Raji (cell line): Measurements from ENCODE around the gene AICDA.
A peak's percentile ranks its signal among the peaks of the same experiment; 100 is the strongest.

Source experiments
- POLR2A ChIP-seq: IDR thresholded peaks from 2 replicates; pipeline ENCODE4 v1.6.1; 2011; ENCODE audit warnings: low read depth, low read length, control low read depth; ENCODE audit not compliant: insufficient read depth

The AICDA gene

DNA sequence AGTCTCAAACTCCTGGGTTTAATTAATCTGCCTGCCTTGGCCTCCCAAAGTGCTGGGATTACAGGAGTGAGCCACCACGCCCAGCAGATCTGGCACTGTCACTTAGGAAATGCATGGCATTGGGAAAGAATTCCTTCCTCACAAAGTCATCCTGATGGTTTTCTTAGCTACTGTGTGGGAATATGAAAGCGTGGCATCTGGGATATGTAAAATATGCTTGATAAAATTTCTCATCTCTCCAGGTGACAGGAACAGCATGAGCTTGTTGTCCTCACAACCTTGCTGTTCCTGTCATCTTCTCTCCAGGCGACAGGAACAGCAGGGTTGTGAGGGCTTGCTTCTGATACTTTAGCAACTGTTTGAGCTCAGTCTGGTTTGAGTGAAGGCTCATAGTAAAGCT is 16.1 kb upstream of the AICDA start:
- TF ChIP-seq POLR2A = no peak

DNA sequence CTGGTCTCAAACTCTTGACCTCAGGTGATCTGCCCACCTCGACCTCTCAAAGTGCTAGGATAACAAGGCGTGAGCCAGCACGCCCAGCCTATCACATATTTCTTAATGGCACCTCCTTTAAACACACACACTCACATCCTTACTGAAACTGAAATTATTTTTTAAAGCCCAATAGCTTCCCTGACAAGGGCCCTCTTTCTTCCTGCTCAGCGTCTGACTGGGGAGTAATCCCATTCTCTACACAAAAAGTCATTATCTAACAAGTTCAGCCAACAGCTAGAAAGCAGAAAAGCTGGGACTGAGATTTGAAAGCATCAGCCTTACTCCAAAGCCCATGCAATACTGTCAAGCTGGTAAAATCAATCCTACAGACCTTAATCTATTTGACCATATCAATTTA is 10.0 kb upstream of the AICDA start:
- TF ChIP-seq POLR2A = no peak

- no peak for TF ChIP-seq POLR2A
Measured at GRCh38 chr12:8615206-8615605, 2.5 kb upstream of the AICDA start.

DNA sequence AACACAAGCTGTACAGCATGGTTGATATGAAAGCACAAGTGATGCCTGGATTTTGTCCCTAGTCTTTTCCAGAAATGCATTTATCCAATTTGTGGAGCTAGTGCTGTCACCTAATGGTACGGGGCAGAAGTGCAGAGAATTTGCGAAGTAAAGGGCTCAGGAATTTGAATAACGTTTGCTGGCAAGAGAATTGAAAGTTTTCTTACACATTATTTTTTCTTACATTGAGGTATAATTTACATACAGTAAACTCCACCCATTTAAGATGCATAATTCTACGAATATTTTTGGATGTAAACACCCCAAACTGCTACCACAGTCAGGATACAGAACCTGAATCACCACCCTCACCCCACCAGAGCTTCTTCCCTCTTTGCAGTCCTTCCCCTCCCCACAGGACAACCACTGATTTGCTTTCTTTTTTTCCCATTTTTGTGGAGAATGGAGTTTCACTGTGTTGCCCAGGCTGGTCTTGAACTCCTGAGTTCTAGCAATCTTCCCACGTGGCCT is 3.5 kb downstream of the AICDA start:
- TF ChIP-seq POLR2A = peak; percentile 64

DNA sequence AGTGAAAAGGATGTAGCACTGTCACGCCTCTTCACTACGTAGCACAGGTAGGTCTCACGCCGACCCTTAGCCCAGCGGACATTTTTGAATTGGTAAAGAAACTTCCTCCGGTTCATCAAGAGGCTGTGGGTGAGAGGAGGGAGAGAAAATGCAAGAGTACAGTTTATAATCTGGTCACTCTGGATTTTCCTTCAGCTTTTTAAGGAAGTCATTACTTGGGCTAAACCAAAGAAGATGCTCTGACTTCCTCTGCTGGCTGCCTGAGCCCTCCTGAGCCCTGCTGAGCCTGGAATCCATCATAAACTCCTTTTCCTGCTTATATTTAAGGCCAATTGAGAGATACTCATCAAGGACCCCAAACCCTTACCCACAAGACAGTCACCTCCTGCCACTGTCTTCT is 5.8 kb downstream of the AICDA start:
- no peak for TF ChIP-seq POLR2A

GRCh38 chr12:8605057-8605456 is 7.6 kb downstream of the AICDA start:
- no peak for TF ChIP-seq POLR2A

- no peak for TF ChIP-seq POLR2A
Measured at GRCh38 chr12:8603856-8604255, 8.8 kb downstream of the AICDA start.

GRCh38 chr12:8603286-8603685 is 9.4 kb downstream of the AICDA start:
- no peak for TF ChIP-seq POLR2A

DNA sequence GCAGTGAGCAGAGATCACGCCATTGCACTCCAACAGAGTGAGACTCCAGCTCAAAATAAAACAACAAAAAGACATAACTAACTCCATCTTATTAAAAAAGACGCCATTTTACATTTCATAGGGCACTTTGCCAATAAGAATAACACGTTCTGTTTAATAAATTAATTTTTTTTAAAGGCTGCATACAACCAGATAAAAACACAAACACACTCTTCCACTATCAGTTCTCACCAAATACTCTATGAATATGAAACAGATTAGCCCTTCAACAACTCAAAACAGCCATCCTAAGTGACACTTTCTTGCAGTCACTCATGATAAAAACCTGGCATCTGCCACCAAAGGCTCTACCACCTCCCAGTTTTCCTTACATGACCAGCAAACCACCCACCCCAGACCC is 16.1 kb downstream of the AICDA start:
- TF ChIP-seq POLR2A = no peak

DNA sequence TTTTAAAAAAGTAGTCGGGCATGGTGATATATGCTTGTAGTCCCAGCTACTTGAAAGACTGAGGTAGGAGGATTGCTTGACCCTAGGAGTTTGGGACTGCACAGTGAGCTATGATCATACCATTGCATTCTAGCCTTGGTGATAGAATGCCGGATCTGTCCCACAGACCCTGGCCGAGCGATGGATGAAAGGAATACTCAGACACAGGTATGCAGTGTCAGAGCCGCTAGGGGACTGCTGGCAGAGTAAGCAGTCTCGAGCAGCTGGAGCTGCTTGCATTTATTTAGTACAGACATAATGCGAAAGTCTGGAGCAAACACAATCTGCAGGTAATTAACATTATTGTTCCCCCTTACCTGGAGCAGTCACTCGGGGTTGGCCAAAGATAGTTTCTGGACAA is 18.6 kb downstream of the AICDA start:
- TF ChIP-seq POLR2A = no peak

- TF ChIP-seq POLR2A = no peak
Measured at GRCh38 chr12:8593246-8593645, 19.4 kb downstream of the AICDA start.

DNA sequence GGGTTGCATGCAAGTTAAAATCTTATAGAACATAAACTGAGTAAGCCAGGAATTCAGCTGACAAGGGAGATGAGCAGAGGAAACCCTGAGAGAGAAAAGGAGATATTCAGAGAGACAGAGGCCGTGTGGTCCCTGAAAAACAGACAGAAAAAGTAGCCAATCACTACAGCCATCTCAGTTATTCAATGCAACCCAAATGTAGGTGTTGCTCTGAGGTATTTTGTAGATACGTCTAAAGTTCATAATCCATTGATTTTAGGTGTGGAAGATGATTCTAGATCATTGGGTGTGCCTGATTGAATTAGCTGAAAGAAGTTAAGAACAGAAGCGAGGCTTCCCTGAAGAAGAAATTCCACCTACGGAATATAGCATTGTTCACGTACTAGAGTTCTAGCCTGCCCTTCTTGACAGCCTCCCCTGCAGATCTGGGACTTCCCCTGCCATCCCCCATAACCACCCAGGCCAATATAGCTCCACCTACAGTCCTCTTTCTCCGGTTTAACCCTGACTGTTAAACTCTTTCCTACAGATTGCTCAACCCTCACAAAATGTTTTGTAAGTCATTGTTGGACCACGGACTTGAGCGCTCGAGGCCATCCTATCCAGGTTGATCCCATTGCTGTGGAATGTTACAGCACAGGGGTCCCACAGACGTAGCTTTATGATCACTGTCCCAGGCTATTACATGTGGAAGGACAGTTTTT is 21.7 kb downstream of the AICDA start:
- peak; percentile 57 for TF ChIP-seq POLR2A

DNA sequence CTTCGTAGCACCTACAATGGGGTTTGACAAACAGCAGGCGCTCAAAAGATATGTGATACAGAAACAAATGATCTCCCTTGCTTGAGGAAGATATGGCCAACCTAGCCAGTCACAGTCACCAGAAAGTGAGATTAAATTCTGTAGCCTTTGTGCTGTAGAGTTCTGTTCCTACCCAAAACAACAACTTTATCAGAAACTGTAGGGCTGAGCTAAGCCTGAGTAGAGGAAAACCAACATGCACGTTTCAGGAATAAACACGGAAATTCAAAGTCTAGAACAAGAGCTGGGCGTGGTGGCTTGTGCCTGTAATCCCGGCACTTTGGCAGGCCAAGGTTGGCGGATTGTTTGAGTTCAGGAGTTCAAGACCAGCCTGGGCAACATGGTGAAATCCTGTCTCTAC is 23.0 kb downstream of the AICDA start:
- TF ChIP-seq POLR2A = no peak

- TF ChIP-seq POLR2A = no peak
Measured at GRCh38 chr12:8584004-8584403, 28.7 kb downstream of the AICDA start.

GRCh38 chr12:8581098-8581784 is 31.4 kb downstream of the AICDA start:
- no peak for TF ChIP-seq POLR2A

GRCh38 chr12:8577879-8578278 is 34.8 kb downstream of the AICDA start:
- TF ChIP-seq POLR2A = no peak

GRCh38 chr12:8572507-8572906 is 40.2 kb downstream of the AICDA start:
- TF ChIP-seq POLR2A = no peak

GRCh38 chr12:8566525-8566924 is 46.1 kb downstream of the AICDA start:
- no peak for TF ChIP-seq POLR2A
